AG09309 (cell line): ENCODE data around the gene HECTD4.
A peak's percentile ranks its signal among the peaks of the same experiment; 100 is the strongest.

Experiments used
- DNase-seq: peaks from one replicate; pipeline ENCODE4 v3.0.0-alpha.2; 2010; ENCODE audit warnings: low read depth
- H3K4me3 ChIP-seq: 2 replicates; pipeline ENCODE4 v1.5.1; 2011; ENCODE audit warnings: mild to moderate bottlenecking, low read depth, low read length, moderate library complexity; ENCODE audit not compliant: control insufficient read depth
- TF ChIP-seq, protein P1 (sequence below): IDR thresholded peaks from 2 replicates; pipeline ENCODE4 v1.5.1; 2011; ENCODE audit warnings: mild to moderate bottlenecking, low read depth, low read length, inconsistent platforms; ENCODE audit not compliant: insufficient read depth, control insufficient read depth; ENCODE audit errors: missing control alignments

HECTD4 gene

GRCh38 chr12:112283546-112283945 lies 98.7 kb downstream of the HECTD4 start:
- H3K4me3 ChIP-seq, result no peak overlapping the region
- TF ChIP-seq, protein P1, sequence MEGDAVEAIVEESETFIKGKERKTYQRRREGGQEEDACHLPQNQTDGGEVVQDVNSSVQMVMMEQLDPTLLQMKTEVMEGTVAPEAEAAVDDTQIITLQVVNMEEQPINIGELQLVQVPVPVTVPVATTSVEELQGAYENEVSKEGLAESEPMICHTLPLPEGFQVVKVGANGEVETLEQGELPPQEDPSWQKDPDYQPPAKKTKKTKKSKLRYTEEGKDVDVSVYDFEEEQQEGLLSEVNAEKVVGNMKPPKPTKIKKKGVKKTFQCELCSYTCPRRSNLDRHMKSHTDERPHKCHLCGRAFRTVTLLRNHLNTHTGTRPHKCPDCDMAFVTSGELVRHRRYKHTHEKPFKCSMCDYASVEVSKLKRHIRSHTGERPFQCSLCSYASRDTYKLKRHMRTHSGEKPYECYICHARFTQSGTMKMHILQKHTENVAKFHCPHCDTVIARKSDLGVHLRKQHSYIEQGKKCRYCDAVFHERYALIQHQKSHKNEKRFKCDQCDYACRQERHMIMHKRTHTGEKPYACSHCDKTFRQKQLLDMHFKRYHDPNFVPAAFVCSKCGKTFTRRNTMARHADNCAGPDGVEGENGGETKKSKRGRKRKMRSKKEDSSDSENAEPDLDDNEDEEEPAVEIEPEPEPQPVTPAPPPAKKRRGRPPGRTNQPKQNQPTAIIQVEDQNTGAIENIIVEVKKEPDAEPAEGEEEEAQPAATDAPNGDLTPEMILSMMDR, result no peak
- DNase-seq, result no peak

GRCh38 chr12:112282920-112283319 lies 99.3 kb downstream of the HECTD4 start:
- DNase-seq, result no peak
- TF ChIP-seq, protein P1, result no peak
- no peak overlapping the region for H3K4me3 ChIP-seq

- no peak for DNase-seq
- H3K4me3 ChIP-seq, result no peak overlapping the region
- TF ChIP-seq, protein P1, result no peak
These were observed 106.4 kb downstream of the HECTD4 start for GRCh38 chr12:112275836-112276235.

- DNase-seq, result no peak
- TF ChIP-seq, protein P1, result no peak
- H3K4me3 ChIP-seq, result no peak overlapping the region
These were observed 107.0 kb downstream of the HECTD4 start for GRCh38 chr12:112275207-112275606.

DNA sequence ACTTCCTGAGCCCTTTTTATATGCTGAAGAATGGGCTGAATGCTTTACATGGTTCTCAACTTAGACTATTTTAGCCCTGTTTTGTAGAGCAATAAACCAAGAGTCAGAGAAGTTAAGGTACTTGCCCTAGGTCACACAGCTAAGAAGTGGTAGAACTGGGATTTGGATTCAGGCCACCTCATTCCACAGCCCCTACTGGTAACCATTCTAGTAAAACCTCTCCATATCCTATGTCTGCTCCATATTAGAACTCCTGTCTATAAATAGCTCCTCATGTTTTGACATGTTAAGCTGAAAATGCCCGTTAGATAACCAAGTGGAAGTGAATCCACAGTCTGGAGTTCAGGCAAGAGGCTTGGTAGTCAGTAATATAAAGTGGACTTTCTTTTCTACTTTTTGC lies 111.6 kb downstream of the HECTD4 start:
- no peak overlapping the region for H3K4me3 ChIP-seq
- TF ChIP-seq, protein P1, result no peak
- DNase-seq, result no peak

GRCh38 chr12:112266473-112266872 lies 115.8 kb downstream of the HECTD4 start:
- TF ChIP-seq, protein P1, result no peak
- H3K4me3 ChIP-seq, result no peak overlapping the region
- DNase-seq, result no peak

GRCh38 chr12:112261559-112261958 lies 120.7 kb downstream of the HECTD4 start:
- H3K4me3 ChIP-seq, result no peak overlapping the region
- TF ChIP-seq, protein P1, result peak; percentile 14
- DNase-seq, result no peak
